ENCODE results near the gene AUH. TPM values are rescaled to one million over a fixed set of nuclear protein-coding genes. Genes with fewer than 3 reads are reported as not detected.
A peak's percentile ranks its signal among the peaks of the same experiment; 100 is the strongest.

AUH gene
- total RNA-seq, 2 donors from 2014 or later = 22.1 to 22.7 TPM

GRCh38 chr9:91221332-91221731 lies 140.4 kb downstream of the AUH start:
- ATAC-seq (peak in 1 of 2 donors; percentile 59), DNase-seq (no peak)
- intact Hi-C loops (cut with DNase I) = no loop called here

- intact Hi-C loops (cut with DNase I) = no loop called here
- ATAC-seq (peak; percentile 43 to 61), DNase-seq (no peak)
Observed at GRCh38 chr9:91220491-91221135, 141.1 kb downstream of the AUH start.

GRCh38 chr9:91220021-91220420 lies 141.7 kb downstream of the AUH start:
- ATAC-seq = no peak
- no peak for DNase-seq
- intact Hi-C loops (cut with DNase I) = no loop called here

GRCh38 chr9:91219557-91219956 lies 142.2 kb downstream of the AUH start:
- no peak for DNase-seq
- no peak for ATAC-seq
- intact Hi-C loops (cut with DNase I) = no loop called here

- DNase-seq (no peak), ATAC-seq (no peak)
- intact Hi-C loops (cut with DNase I) = no loop called here
Observed at GRCh38 chr9:91217388-91217787, 144.3 kb downstream of the AUH start.

GRCh38 chr9:91214867-91215266 lies 146.9 kb downstream of the AUH start:
- intact Hi-C loops (cut with DNase I) = no loop called here
- DNase-seq = no peak
- ATAC-seq = no peak

DNA sequence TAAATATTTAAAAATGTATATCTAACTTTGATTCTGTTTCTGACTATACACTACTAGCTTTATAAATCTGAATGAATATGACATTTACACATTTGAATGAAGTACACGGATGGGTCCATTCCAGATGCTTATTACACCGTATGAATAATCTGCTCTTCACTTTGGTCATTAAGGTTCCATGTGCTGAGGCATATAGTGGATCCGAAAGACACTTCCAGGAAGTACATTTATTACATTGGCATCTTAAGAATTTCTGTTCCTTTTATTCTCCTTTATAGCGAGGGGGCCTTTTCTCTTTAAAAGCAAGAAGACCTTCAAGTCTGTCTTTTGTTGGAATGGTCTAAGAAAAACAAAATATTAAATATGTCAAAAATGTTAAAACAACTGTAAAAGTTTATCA lies 147.6 kb downstream of the AUH start:
- intact Hi-C loops (cut with DNase I) = no loop called here
- DNase-seq (no peak), ATAC-seq (no peak)

GRCh38 chr9:91212596-91213243 lies 149.0 kb downstream of the AUH start:
- intact Hi-C loops (cut with DNase I) = no loop called here
- DNase-seq = no peak
- no peak for ATAC-seq

DNA sequence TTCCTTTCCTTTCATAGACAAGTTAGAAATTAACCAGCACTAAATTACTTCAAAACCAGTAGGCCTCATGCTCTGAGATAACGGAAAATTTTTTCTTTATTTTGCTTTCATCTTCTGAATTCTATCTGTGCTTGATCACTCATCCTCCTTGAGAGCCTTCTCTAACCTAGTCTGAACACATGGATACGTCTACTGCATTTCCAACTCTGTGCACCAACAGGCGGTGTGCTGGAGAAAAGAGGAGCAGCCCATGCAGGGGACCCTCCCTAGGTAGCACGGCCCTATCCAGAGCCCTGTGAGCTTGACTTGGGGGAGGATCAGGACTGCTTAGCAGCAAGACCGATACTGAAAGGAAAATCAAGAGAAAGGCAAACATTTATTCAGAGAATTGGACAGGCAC lies 149.8 kb downstream of the AUH start:
- intact Hi-C loops (cut with DNase I) = no loop called here
- ATAC-seq (no peak), DNase-seq (no peak)

GRCh38 chr9:91211414-91211813 lies 150.3 kb downstream of the AUH start:
- no peak for ATAC-seq
- DNase-seq = no peak
- intact Hi-C loops (cut with DNase I) = no loop called here

DNA sequence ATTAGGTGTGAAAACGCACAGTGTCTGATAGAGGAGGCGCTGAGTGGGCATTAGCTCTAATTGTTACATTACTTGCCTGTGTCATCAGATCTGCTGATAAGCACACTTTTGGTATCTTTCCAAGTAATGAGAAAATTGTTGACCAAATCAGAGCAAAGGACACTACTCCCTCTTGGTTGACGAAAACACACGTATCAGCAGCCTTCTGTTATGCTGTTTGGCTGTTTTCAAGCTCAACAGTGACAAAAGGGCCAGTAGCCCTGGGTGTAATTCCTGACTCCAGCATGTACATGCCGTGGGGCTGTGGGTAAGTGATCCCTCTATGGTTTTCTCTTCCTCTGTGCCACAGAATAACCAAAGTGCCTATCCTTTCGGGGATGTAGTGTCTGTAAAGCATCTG lies 151.4 kb downstream of the AUH start:
- intact Hi-C loops (cut with DNase I) = no loop called here
- ATAC-seq = no peak
- DNase-seq = no peak

DNA sequence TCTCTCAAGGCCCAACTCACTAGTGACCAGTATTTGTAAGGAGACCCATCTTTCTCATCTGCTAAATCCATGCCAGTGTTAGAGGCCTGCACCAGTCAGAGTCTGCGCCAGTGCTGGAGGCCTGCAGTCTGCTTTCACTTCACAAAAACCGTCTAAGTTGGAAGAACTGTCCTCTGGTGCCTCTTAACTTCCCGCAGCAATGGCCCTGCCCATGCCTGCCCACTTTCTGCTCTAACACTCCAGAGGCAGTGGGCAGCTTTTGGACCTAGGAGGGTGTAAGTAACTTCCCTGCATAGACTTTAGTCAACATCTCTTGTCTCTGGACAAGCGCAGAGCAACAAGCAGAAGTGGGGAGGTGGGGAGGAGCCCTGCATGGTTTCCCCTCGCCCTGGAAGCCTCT lies 152.9 kb downstream of the AUH start:
- intact Hi-C loops (cut with DNase I) = no loop called here
- no peak for DNase-seq
- ATAC-seq = peak in 1 of 2 donors; percentile 16

- DNase-seq = no peak
- no peak for ATAC-seq
- intact Hi-C loops (cut with DNase I) = no loop called here
Observed at GRCh38 chr9:91208419-91208745, 153.3 kb downstream of the AUH start.

DNA sequence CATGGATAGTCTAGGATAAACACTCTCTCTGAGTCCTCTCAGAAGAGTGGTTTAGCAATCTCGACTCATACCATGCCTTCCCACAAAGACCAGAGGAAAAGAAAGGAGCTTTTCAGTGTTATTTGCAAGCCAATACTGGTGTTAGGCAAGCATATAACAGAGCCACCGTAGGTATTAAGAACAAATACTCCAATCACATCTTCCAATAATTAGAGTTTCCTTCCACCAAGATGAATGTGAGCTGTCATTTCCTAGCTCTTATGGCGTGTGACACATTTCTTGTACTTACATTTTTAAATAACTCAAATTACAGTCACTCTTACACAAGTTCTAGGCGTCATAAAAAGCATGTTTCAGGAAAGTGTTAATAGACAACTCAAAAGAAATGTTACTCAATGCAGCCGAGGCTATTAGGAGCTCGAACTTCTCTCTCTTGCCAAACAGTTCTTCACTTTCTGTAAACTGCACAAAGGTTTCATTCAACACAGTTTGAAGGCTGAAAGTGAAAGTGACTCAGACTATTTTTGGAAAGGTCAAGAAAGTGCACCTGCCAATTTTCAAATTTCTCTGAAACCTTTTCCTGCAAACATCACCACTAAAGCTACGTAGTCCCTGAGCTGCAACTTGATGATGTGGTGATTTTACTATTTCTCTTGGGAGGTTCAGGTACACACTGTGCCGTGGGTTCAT lies 153.8 kb downstream of the AUH start:
- peak; percentile 84 to 86 for ATAC-seq

DNA sequence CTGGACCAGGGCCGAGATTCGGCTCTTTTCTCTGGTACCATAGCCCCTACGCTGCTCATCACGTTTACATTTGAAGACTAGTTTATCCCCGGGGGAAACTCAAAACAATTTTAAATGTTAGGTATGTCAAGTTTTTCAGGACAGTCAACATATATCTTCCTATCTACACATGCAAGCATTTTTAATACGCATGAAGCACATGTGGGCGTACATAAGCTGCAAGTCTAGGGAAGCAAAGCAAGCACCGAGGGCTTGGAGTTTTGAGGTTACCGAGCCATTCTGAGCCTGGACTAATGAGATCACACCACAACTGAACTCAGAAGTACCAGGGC lies 154.4 kb downstream of the AUH start:
- no peak for ATAC-seq
- DNase-seq = no peak
- intact Hi-C loops (cut with DNase I) = no loop called here

More for the DNA sequence above, 153.8 kb downstream of the AUH start:
- no peak for DNase-seq
- intact Hi-C loops (cut with DNase I) = no loop called here

DNA sequence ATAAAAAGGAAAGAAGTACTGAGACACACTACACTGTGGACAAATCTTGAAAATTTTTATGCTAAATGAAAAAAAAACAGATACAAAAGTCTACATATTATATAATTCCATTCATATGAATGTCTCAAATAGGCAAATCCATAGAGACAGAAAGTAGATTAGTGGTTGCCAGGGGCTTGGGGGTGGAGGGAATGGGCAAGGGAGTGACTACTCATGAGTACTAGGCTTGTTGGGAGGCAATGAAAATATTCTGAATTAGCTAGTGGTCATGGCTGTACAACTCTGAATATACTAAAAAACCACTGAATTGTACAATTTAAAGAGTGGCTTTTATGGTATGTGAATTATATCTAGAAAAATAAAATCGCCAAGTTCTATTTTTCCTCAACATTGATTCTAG lies 154.9 kb downstream of the AUH start:
- ATAC-seq (peak in 1 of 2 donors; percentile 37), DNase-seq (no peak)
- intact Hi-C loops (cut with DNase I) = no loop called here

GRCh38 chr9:91202736-91203283 lies 158.9 kb downstream of the AUH start:
- no peak for DNase-seq
- ATAC-seq = no peak
- intact Hi-C loops (cut with DNase I) = no loop called here

DNA sequence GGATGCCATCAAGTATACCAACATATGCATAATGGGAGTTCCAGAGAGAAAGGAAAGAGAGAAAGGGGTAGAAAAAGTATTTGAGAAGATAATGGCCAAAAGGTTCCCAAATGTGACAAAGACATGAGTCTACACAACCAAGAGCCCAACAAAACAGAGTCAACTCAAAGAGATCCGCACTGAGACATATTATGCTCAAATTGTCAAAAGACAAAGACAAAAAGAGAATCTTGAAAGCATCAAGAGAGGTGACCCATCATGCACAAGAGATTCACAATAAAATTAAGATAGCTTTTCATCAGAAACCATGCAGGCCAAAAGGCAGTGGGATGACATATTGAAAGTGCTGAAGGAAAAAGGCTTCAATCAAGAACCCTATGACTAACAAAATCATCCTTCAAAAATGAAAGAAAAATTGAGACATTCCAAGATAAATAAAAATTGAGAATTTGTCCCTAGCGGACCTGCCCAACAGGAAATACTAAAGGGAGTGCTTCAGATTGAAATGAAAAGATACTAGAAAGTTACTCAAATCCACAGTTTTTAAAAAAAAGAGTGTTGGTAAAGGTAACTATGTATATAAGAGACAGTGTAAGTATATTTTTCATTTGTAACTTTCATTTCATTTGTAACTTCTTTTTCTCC lies 160.9 kb downstream of the AUH start:
- intact Hi-C loops (cut with DNase I) = no loop called here
- ATAC-seq = no peak
- DNase-seq = no peak

DNA sequence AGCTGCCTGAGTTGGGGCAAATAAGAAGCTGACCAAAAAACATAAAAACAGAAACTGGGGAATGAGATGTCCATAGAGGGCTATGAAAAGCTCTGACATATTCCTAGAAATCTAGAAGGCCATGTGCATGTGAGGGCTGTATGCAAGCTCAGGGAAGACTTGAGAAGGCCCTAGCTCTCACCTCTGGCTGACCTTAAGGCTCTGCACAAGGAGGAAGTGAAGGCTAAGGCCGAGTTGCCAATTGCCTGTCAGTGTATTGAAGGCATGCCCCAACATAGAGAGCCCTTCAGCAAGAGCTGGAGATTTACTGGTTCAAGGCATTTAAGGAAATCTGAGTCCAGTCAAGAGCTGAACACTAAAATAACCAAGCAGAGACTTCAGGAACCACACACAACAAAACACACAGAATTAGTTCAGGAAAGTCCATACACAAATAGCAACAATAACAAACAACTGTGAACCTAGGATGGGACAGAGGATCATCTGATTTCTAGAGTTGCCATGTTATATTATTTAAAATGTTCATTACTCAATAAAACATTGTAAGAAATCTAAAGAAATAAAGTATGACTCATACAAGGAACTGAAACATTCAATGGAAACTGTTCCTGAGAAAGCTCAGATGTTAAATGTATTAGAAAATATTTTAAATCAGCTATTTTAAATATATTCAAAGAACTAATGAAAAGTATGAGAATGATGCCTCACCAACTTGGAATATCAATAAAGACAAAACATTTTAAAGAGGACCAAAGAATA lies 161.8 kb downstream of the AUH start:
- ATAC-seq (peak in 1 of 2 donors; percentile 9), DNase-seq (no peak)
- intact Hi-C loops (cut with DNase I) = loop anchor here in 1 of 2 donors (5.0 kb wide), 1 partner anchor 222 kb away; the partner anchor contains the start of gene NFIL3

Measured in left cardiac atrium (tissue), 4 donors.